ENCODE measurements around the gene P2RX3.

The P2RX3 gene

DNA sequence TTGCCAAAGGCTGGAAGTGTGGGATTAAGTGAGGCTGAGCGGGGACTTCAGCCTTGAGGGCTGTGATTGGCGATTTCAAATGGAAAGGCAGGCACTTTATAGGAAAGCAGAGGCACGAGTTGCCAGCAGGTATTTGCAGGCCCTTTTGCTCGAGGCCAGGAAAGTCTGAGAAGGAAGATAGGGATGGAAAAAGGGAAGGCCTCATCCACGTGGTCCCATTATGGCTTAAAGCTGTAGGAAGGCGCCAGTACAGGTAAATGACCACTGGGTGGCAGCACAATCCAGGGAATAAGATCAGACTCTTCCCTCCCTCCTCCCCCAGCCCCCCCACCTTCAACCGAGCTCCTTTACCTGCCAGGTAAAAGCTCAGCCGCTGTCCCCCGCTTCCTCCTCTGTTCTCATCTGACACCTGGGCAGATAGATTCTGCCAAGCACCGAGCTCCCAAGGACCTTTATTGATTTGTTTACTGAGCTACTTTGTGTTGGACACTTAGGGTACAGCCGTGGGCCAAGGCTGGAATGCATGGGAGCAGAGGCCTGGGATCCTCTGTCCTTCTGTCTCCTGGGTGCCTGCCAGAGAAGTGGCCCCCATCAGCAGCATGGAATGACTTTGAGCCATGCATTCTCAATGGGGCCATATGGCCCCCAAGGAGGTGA, 7.5 kb downstream of the P2RX3 start:
- no peaks in the 10 kb centered on the region for H3K36me3 ChIP-seq (ENCODE audit: control insufficient read depth in 1 of 2, insufficient read depth in 2 of 2, low read length in 2 of 2)
- no peak overlapping the region for H4K91ac ChIP-seq (ENCODE audit: low read depth, low read length)
- H3K4ac ChIP-seq (ENCODE audit: low read depth, low read length) = no peak overlapping the region
- no peak overlapping the region for H3K4me2 ChIP-seq (ENCODE audit: low read length)
- H3K27me3 ChIP-seq (ENCODE audit: insufficient read depth, low read length) = no peaks in the 10 kb centered on the region
- H3K23ac ChIP-seq (ENCODE audit: low read length) = no peak overlapping the region
- WGBS (ENCODE audit: extremely low coverage, insufficient coverage, insufficient read length) = no CpG with 5 or more reads among the region's 11 CpGs
- H2AFZ ChIP-seq (ENCODE audit: insufficient read depth, low read length, poor library complexity) = no peak overlapping the region
- no peaks in the 10 kb centered on the region for H3K9me3 ChIP-seq (ENCODE audit: insufficient read depth, low read depth, low read length)
- no peak overlapping the region for H3K14ac ChIP-seq (ENCODE audit: low read length)
- no peaks in the 10 kb centered on the region for H3K79me2 ChIP-seq (ENCODE audit: control insufficient read depth, insufficient read depth, low read length, poor library complexity)
- DNase-seq = peak; percentile 65 to 87
- no peak overlapping the region for H2BK12ac ChIP-seq (ENCODE audit: low read length)
- no peak overlapping the region for H4K8ac ChIP-seq (ENCODE audit: low read depth, low read length)
- H2BK120ac ChIP-seq (ENCODE audit: insufficient read depth, low read length, poor library complexity) = no peak overlapping the region
- no peak overlapping the region for H3K9ac ChIP-seq (ENCODE audit: low read length)
- H2AK5ac ChIP-seq (ENCODE audit: low read length) = no peak overlapping the region
- no peak overlapping the region for H4K12ac ChIP-seq (ENCODE audit: low read depth, low read length)
- H3K4me1 ChIP-seq (ENCODE audit: control insufficient read depth in 1 of 2, insufficient read depth in 2 of 2, low read length in 2 of 2) = peaks cover 0 to 3% of the 10 kb centered on the region in 2 experiments
- no peak overlapping the region for H3K27ac ChIP-seq (ENCODE audit: low read depth, low read length)
- H2BK5ac ChIP-seq (ENCODE audit: low read depth, low read length, poor library complexity) = no peak overlapping the region
- H3K79me1 ChIP-seq (ENCODE audit: low read length) = peaks cover 1% of the 10 kb centered on the region
- H3K18ac ChIP-seq (ENCODE audit: low read length) = no peak overlapping the region
- no peak overlapping the region for H3K4me3 ChIP-seq (ENCODE audit: low read depth, low read length)

DNA sequence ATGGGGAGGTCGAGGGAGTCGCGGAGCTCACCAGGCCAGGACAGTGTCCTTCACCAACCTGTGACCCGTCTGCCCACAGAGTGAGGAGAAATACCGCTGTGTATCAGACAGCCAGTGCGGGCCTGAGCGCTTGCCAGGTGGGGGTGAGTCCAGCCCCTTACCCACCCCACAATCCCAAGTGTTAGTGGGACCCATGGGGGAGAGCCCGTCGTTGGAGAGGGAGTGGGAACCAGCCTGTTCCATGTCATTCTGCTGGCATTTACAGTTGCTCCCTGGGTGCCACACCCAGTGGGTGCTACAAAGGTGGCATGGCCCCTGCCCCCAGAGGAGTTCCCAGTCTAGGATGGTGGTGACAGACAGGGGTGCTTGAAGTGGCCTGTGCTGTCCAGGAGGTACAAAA, 9.2 kb downstream of the P2RX3 start:
- Histone ChIP-seq H3K36me3 (ENCODE audit: control insufficient read depth in 1 of 2, insufficient read depth in 2 of 2, low read length in 2 of 2) (no peaks in the 10 kb centered on the region), H3K4ac (ENCODE audit: low read depth, low read length) (no peak overlapping the region), H3K79me1 (ENCODE audit: low read length) (peaks cover 1% of the 10 kb centered on the region), H3K4me3 (ENCODE audit: low read depth, low read length) (no peak overlapping the region), H2BK5ac (ENCODE audit: low read depth, low read length, poor library complexity) (no peak overlapping the region), H2BK12ac (ENCODE audit: low read length) (no peak overlapping the region), H3K4me2 (ENCODE audit: low read length) (no peak overlapping the region), H4K91ac (ENCODE audit: low read depth, low read length) (no peak overlapping the region), H2AFZ (ENCODE audit: insufficient read depth, low read length, poor library complexity) (no peak overlapping the region), H3K14ac (ENCODE audit: low read length) (no peak overlapping the region), H3K23ac (ENCODE audit: low read length) (no peak overlapping the region), H3K79me2 (ENCODE audit: control insufficient read depth, insufficient read depth, low read length, poor library complexity) (no peaks in the 10 kb centered on the region), H4K8ac (ENCODE audit: low read depth, low read length) (no peak overlapping the region), H2BK120ac (ENCODE audit: insufficient read depth, low read length, poor library complexity) (no peak overlapping the region), H4K12ac (ENCODE audit: low read depth, low read length) (no peak overlapping the region), H3K9me3 (ENCODE audit: insufficient read depth, low read depth, low read length) (no peaks in the 10 kb centered on the region), H2AK5ac (ENCODE audit: low read length) (no peak overlapping the region), H3K18ac (ENCODE audit: low read length) (no peak overlapping the region), H3K9ac (ENCODE audit: low read length) (no peak overlapping the region), H3K27me3 (ENCODE audit: insufficient read depth, low read length) (no peaks in the 10 kb centered on the region), H3K27ac (ENCODE audit: low read depth, low read length) (no peak overlapping the region), H3K4me1 (ENCODE audit: control insufficient read depth in 1 of 2, insufficient read depth in 2 of 2, low read length in 2 of 2) (peaks cover 0 to 3% of the 10 kb centered on the region in 2 experiments)
- no peak for DNase-seq
- WGBS (ENCODE audit: extremely low coverage, insufficient coverage, insufficient read length) = no CpG with 5 or more reads among the region's 9 CpGs

DNA sequence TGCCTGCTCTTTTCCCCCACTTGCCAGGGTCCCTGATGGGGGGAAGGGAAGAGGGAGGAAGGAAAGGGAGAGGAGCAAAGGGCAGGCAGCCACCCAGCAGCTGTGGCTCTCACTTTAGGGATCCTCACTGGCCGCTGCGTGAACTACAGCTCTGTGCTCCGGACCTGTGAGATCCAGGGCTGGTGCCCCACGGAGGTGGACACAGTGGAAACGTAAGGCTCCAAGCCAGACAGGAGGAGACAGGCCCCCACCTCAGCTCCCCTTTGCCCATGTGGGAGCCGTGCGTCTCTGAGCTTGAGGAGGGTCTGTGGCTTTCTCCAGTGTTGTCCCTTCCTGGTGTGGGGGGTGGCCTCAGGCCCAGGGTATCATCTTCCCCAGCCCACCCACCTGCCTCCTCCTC, 9.9 kb downstream of the P2RX3 start:
- H3K9me3 ChIP-seq (ENCODE audit: insufficient read depth, low read depth, low read length) = no peaks in the 10 kb centered on the region
- no peak overlapping the region for H4K12ac ChIP-seq (ENCODE audit: low read depth, low read length)
- H3K4me1 ChIP-seq (ENCODE audit: control insufficient read depth in 1 of 2, insufficient read depth in 2 of 2, low read length in 2 of 2) = peaks cover 0 to 3% of the 10 kb centered on the region in 2 experiments
- H2AFZ ChIP-seq (ENCODE audit: insufficient read depth, low read length, poor library complexity) = no peak overlapping the region
- H2BK120ac ChIP-seq (ENCODE audit: insufficient read depth, low read length, poor library complexity) = no peak overlapping the region
- H3K27me3 ChIP-seq (ENCODE audit: insufficient read depth, low read length) = no peaks in the 10 kb centered on the region
- no peak overlapping the region for H2BK12ac ChIP-seq (ENCODE audit: low read length)
- H3K79me1 ChIP-seq (ENCODE audit: low read length) = peaks cover 1% of the 10 kb centered on the region
- no peak overlapping the region for H3K4me3 ChIP-seq (ENCODE audit: low read depth, low read length)
- H2BK5ac ChIP-seq (ENCODE audit: low read depth, low read length, poor library complexity) = no peak overlapping the region
- H3K14ac ChIP-seq (ENCODE audit: low read length) = no peak overlapping the region
- H3K36me3 ChIP-seq (ENCODE audit: control insufficient read depth in 1 of 2, insufficient read depth in 2 of 2, low read length in 2 of 2) = no peaks in the 10 kb centered on the region
- H3K9ac ChIP-seq (ENCODE audit: low read length) = no peak overlapping the region
- no peak overlapping the region for H3K18ac ChIP-seq (ENCODE audit: low read length)
- H3K4me2 ChIP-seq (ENCODE audit: low read length) = no peak overlapping the region
- H4K91ac ChIP-seq (ENCODE audit: low read depth, low read length) = no peak overlapping the region
- H3K23ac ChIP-seq (ENCODE audit: low read length) = no peak overlapping the region
- no peak overlapping the region for H3K4ac ChIP-seq (ENCODE audit: low read depth, low read length)
- H3K79me2 ChIP-seq (ENCODE audit: control insufficient read depth, insufficient read depth, low read length, poor library complexity) = no peaks in the 10 kb centered on the region
- no peak overlapping the region for H4K8ac ChIP-seq (ENCODE audit: low read depth, low read length)
- WGBS (ENCODE audit: extremely low coverage, insufficient coverage, insufficient read length) = no CpG with 5 or more reads among the region's 7 CpGs
- H3K27ac ChIP-seq (ENCODE audit: low read depth, low read length) = no peak overlapping the region
- no peak overlapping the region for H2AK5ac ChIP-seq (ENCODE audit: low read length)
- DNase-seq = no peak

DNA sequence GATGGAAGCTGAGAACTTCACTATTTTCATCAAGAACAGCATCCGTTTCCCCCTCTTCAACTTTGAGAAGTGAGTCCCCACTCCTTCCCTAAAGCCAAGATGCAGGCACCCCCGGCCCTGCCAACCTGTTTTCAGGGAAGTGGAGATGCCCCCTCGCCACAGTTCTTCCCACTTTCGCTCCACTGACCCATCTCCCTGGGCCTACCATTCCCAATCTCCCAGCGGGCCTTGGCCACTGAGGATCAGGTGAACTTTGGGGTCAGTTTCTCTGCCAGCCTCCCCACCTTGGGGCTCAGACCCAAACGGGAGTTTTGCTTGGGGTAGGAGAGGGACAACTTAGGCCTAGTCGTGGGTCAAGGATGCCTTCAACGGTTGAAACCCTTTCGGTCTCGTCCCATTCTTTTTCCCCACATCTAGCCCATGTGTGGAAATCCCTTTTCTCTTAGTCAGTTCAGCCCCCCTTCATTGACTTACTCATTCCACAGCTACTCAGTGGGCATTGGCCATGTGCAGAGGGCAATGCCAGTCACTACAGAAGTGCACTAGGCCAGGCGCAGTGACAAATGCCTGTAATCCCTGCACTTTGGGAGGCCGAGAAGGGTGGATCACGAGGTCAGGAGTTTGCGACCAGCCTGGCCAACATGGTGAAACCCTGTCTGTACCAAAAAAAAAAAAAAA, 10.6 kb downstream of the P2RX3 start:
- Histone ChIP-seq H3K14ac (ENCODE audit: low read length) (no peak overlapping the region), H3K4me3 (ENCODE audit: low read depth, low read length) (no peak overlapping the region), H3K27ac (ENCODE audit: low read depth, low read length) (no peak overlapping the region), H2BK120ac (ENCODE audit: insufficient read depth, low read length, poor library complexity) (no peak overlapping the region), H3K27me3 (ENCODE audit: insufficient read depth, low read length) (no peaks in the 10 kb centered on the region), H3K4me1 (ENCODE audit: control insufficient read depth in 1 of 2, insufficient read depth in 2 of 2, low read length in 2 of 2) (peaks cover 0 to 3% of the 10 kb centered on the region in 2 experiments), H2BK5ac (ENCODE audit: low read depth, low read length, poor library complexity) (no peak overlapping the region), H3K4me2 (ENCODE audit: low read length) (no peak overlapping the region), H3K9me3 (ENCODE audit: insufficient read depth, low read depth, low read length) (no peaks in the 10 kb centered on the region), H3K23ac (ENCODE audit: low read length) (no peak overlapping the region), H2AFZ (ENCODE audit: insufficient read depth, low read length, poor library complexity) (no peak overlapping the region), H3K36me3 (ENCODE audit: control insufficient read depth in 1 of 2, insufficient read depth in 2 of 2, low read length in 2 of 2) (no peaks in the 10 kb centered on the region), H2AK5ac (ENCODE audit: low read length) (no peak overlapping the region), H3K79me1 (ENCODE audit: low read length) (peaks cover 1% of the 10 kb centered on the region), H3K4ac (ENCODE audit: low read depth, low read length) (no peak overlapping the region), H3K9ac (ENCODE audit: low read length) (peak overlapping the region; percentile 25), H4K91ac (ENCODE audit: low read depth, low read length) (no peak overlapping the region), H4K12ac (ENCODE audit: low read depth, low read length) (no peak overlapping the region), H3K79me2 (ENCODE audit: control insufficient read depth, insufficient read depth, low read length, poor library complexity) (no peaks in the 10 kb centered on the region), H2BK12ac (ENCODE audit: low read length) (no peak overlapping the region), H4K8ac (ENCODE audit: low read depth, low read length) (no peak overlapping the region), H3K18ac (ENCODE audit: low read length) (no peak overlapping the region)
- WGBS (ENCODE audit: extremely low coverage, insufficient coverage, insufficient read length) = no CpG with 5 or more reads among the region's 14 CpGs
- DNase-seq = no peak
